ENCODE measurements around the gene TRABD2B.

DNA sequence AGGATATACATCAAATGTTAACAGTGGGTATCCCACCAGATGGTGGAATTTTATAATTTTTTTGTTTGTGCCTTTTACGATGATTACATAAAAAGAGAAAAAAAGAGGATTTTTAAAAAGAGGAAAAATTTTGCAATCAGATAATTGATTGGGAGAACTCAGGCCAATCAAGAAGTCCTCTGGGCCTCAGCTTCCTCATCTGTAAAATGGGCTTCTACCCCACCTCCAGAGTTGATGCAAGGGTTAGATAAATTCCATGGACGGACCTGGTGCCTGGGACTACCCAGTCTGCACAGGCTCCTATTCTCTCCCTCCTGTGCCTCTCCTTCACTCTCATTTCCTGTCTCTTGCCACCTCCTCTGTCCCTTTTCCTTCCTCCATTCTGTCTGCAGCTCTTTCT is 88.9 kb downstream of the TRABD2B start:
- TF ChIP-seq POLR2A (IDR thresholded peaks at IDR 0.05) = no peak
- TF ChIP-seq, protein P1, sequence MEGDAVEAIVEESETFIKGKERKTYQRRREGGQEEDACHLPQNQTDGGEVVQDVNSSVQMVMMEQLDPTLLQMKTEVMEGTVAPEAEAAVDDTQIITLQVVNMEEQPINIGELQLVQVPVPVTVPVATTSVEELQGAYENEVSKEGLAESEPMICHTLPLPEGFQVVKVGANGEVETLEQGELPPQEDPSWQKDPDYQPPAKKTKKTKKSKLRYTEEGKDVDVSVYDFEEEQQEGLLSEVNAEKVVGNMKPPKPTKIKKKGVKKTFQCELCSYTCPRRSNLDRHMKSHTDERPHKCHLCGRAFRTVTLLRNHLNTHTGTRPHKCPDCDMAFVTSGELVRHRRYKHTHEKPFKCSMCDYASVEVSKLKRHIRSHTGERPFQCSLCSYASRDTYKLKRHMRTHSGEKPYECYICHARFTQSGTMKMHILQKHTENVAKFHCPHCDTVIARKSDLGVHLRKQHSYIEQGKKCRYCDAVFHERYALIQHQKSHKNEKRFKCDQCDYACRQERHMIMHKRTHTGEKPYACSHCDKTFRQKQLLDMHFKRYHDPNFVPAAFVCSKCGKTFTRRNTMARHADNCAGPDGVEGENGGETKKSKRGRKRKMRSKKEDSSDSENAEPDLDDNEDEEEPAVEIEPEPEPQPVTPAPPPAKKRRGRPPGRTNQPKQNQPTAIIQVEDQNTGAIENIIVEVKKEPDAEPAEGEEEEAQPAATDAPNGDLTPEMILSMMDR (IDR thresholded peaks at IDR 0.05) = no peak
